Transverse colon (tissue), 4 donors: Measurements from ENCODE around the gene SF3B3. TPM values are rescaled to one million over a fixed set of nuclear protein-coding genes. Genes with fewer than 3 reads are reported as not detected.

ENCODE experiments used
- DNase-seq: peaks from one replicate; pipeline ENCODE4 v3.0.0-alpha.2; 2019
- H3K27ac ChIP-seq, 4 donors: fragments of 200-600 bp; sonication (generic); 2 replicates each; pipeline ENCODE4 v1.5.1; 2016 to 2018; ENCODE audit warnings: inconsistent platforms in 4 of 4
- H3K27me3 ChIP-seq: fragments of 200-600 bp; sonication (generic); 2 replicates; pipeline ENCODE4 v1.5.1; 2017; ENCODE audit warnings: inconsistent platforms
- H3K36me3 ChIP-seq, 4 donors: fragments of 200-600 bp; sonication (generic); 2 replicates each; pipeline ENCODE4 v1.5.1; 2017 to 2019; ENCODE audit warnings: inconsistent platforms in 4 of 4
- H3K4me1 ChIP-seq, 4 donors: fragments of 200-600 bp; sonication (generic); 2 replicates each; pipeline ENCODE4 v1.5.1; 2017 to 2020; ENCODE audit warnings: inconsistent platforms in 4 of 4
- H3K4me3 ChIP-seq, 4 donors: fragments of 200-600 bp; sonication (generic); 1 replicate in 1 of 4; 2 replicates in 3 of 4; pipeline versions ENCODE4 v1.5.1 to v1.6.1; 2017 to 2019; ENCODE audit warnings: inconsistent platforms in 4 of 4
- H3K9me3 ChIP-seq, 2 donors: fragments of 200-600 bp; sonication (generic); 2 replicates each; pipeline ENCODE4 v1.5.1; 2017 to 2019; ENCODE audit warnings: inconsistent platforms in 2 of 2
- CTCF ChIP-seq, 5 experiments: fragments of 200-600 bp in 3 of 5; fragments of 450-650 bp in 2 of 5; sonication (generic) in 3 of 5; IDR thresholded peaks; 1 replicate in 2 of 5; 2 replicates in 3 of 5; pipeline ENCODE4 v1.5.1; 2016 to 2017; ENCODE audit warnings: antibody characterized with exemption in 5 of 5, inconsistent platforms in 3 of 5, mild to moderate bottlenecking in 2 of 5, moderate library complexity in 1 of 5
- EP300 ChIP-seq: sonication (generic); formaldehyde crosslinking; IDR thresholded peaks from one replicate; pipeline ENCODE4 v1.6.1; 2017; ENCODE audit warnings: antibody characterized with exemption, low read depth
- POLR2A ChIP-seq: fragments of 450-650 bp; IDR thresholded peaks from one replicate; pipeline ENCODE4 v1.6.1; 2016; ENCODE audit warnings: antibody characterized with exemption, mild to moderate bottlenecking, moderate library complexity
- POLR2AphosphoS5 ChIP-seq, 3 donors: sonication (generic); formaldehyde crosslinking; IDR thresholded peaks; one replicate each; pipeline ENCODE4 v1.6.1; 2016; ENCODE audit warnings: antibody characterized with exemption in 3 of 3
- whole genome bisulfite sequencing, 2 donors: methylation state at CpG; one replicate each; pipeline ENCODE4 v1.1.5; 2018; ENCODE audit warnings: low coverage in 1 of 2; 5-methylcytosine and 5-hydroxymethylcytosine counted together
- in situ Hi-C, 4 donors: fragments of 200-750 bp; cut with MboI; loops; one replicate each; pipeline versions ENCODE4 v1.15.0 to v1.15.1; 2017; ENCODE audit warnings: low sequenced_read_pairs in 3 of 4, low pct_ligation_motif_present in 1 of 4, low pct_unique_long_range_greater_than_20kb in 1 of 4
- intact Hi-C: fragments of 100-400 bp; cut with DNase I; formaldehyde crosslinking; loops from one replicate; pipeline ENCODE4 v1.15.1; 2023; ENCODE audit warnings: low total_unique reads
- total RNA-seq, 4 donors: library from RNA; depleted of rRNA; stranded (reverse); fragments of >200 nt; gene quantifications; one replicate each; pipeline ENCODE4 v1.1.0, GENCODE V29; 2016

Gene SF3B3
- total RNA-seq, 4 donors from 2014 or later: 59.5 to 135 (median 72.8) TPM

- H3K27ac ChIP-seq: peak overlapping the region in 2 of 4 donors; percentile 54 to 59
Observed at GRCh38 chr16:70577256-70577698, 53.7 kb downstream of the SF3B3 start.

GRCh38 chr16:70578035-70578434, 54.4 kb downstream of the SF3B3 start:
- TF ChIP-seq POLR2A (no peak), CTCF (IDR thresholded peaks at IDR 0.05) (no peak), EP300 (no peak), POLR2AphosphoS5 (IDR thresholded peaks at IDR 0.05) (no peak)
- Histone ChIP-seq H3K4me1 (peaks cover 25 to 45% (median 30%) of the 10 kb centered on the region in 4 donors), H3K9me3 (no peaks in the 10 kb centered on the region), H3K27ac (no peak overlapping the region), H3K27me3 (no peaks in the 10 kb centered on the region), H3K4me3 (no peak overlapping the region), H3K36me3 (peaks cover 0 to 2% (median under 1%) of the 10 kb centered on the region in 4 donors)
- WGBS, 2 donors: 80 to 93% methylated on average over 2 to 3 of the region's 3 CpGs
- in situ Hi-C loops: no loop called here
- intact Hi-C loops: no loop called here
- DNase-seq: no peak

More at GRCh38 chr16:70577256-70577698, 53.7 kb downstream of the SF3B3 start:
- Histone ChIP-seq H3K27me3 (no peaks in the 10 kb centered on the region), H3K4me1 (peaks cover 25 to 51% (median 30%) of the 10 kb centered on the region in 4 donors), H3K9me3 (no peaks in the 10 kb centered on the region), H3K4me3 (no peak overlapping the region), H3K36me3 (peaks cover 0 to 10% (median 4%) of the 10 kb centered on the region in 4 donors)
- TF ChIP-seq POLR2A (no peak), EP300 (no peak), CTCF (IDR thresholded peaks at IDR 0.05) (no peak), POLR2AphosphoS5 (IDR thresholded peaks at IDR 0.05) (no peak)
- in situ Hi-C loops (no loop called here), intact Hi-C loops (no loop called here)
- WGBS, 2 donors: 74 to 75% methylated on average over 5 to 9 of the region's 9 CpGs
- no peak for DNase-seq

GRCh38 chr16:70579248-70579647, 55.6 kb downstream of the SF3B3 start:
- H3K9me3 ChIP-seq: no peaks in the 10 kb centered on the region
- H3K27me3 ChIP-seq: no peaks in the 10 kb centered on the region
- 83% methylated on average over 5 of the region's 5 CpGs; no CpG with 5 or more reads in 1 of the 2 donors for WGBS, 2 donors
- in situ Hi-C loops (no loop called here), intact Hi-C loops (no loop called here)
- no peak for TF ChIP-seq POLR2A
- TF ChIP-seq EP300: no peak
- no peak for TF ChIP-seq CTCF (IDR thresholded peaks at IDR 0.05)
- no peak for TF ChIP-seq POLR2AphosphoS5 (IDR thresholded peaks at IDR 0.05)
- H3K4me1 ChIP-seq: peaks cover 17 to 34% (median 21%) of the 10 kb centered on the region in 4 donors
- no peak for DNase-seq
- H3K4me3 ChIP-seq: no peak overlapping the region
- H3K27ac ChIP-seq: peak overlapping the region in 2 of 4 donors; percentile 31 to 47
- no peaks in the 10 kb centered on the region for H3K36me3 ChIP-seq

GRCh38 chr16:70579648-70580630, 56.3 kb downstream of the SF3B3 start:
- no peaks in the 10 kb centered on the region for H3K9me3 ChIP-seq
- TF ChIP-seq EP300 (no peak), POLR2AphosphoS5 (IDR thresholded peaks at IDR 0.05) (no peak), POLR2A (no peak), CTCF (IDR thresholded peaks at IDR 0.05) (no peak)
- H3K4me1 ChIP-seq: peaks cover 17 to 30% (median 21%) of the 10 kb centered on the region in 4 donors
- in situ Hi-C loops (loop anchor here in 1 of 4 donors (10.0 kb wide), 1 partner anchor 55 kb away; no protein-coding TSS in a partner anchor), intact Hi-C loops (no loop called here)
- H3K27me3 ChIP-seq: no peaks in the 10 kb centered on the region
- H3K36me3 ChIP-seq: no peaks in the 10 kb centered on the region
- 49 to 71% methylated on average over 4 to 21 of the region's 21 CpGs for WGBS, 2 donors
- peak overlapping the region in 2 of 4 donors; percentile 31 to 47 for H3K27ac ChIP-seq
- peak; percentile 51 for DNase-seq
- peak overlapping the region in 1 of 4 donors; percentile 20 for H3K4me3 ChIP-seq
